NCI-H2227 treated with DMSO at 0.1 percent for 48 hours (cell line): ENCODE results near the gene VIPAS39.
"Not testable (repeated sequence)": the region's sequence is repeated elsewhere in the genome, so short reads cannot be mapped to it uniquely, and the experiment has no call there.

Experiments used
- DNase-seq: peaks from one replicate; lab custom pipeline; 2025; lab: John Stamatoyannopoulos, UW

Gene VIPAS39

GRCh38 chr14:77470224-77470870 is 12.9 kb upstream of the VIPAS39 start:
- no peak for DNase-seq

- DNase-seq: no peak
These were observed 12.1 kb upstream of the VIPAS39 start for GRCh38 chr14:77469539-77469938.

GRCh38 chr14:77469067-77469505 is 11.7 kb upstream of the VIPAS39 start:
- DNase-seq: no peak

- no peak for DNase-seq
These were observed 10.4 kb upstream of the VIPAS39 start for GRCh38 chr14:77467801-77468200.

DNA sequence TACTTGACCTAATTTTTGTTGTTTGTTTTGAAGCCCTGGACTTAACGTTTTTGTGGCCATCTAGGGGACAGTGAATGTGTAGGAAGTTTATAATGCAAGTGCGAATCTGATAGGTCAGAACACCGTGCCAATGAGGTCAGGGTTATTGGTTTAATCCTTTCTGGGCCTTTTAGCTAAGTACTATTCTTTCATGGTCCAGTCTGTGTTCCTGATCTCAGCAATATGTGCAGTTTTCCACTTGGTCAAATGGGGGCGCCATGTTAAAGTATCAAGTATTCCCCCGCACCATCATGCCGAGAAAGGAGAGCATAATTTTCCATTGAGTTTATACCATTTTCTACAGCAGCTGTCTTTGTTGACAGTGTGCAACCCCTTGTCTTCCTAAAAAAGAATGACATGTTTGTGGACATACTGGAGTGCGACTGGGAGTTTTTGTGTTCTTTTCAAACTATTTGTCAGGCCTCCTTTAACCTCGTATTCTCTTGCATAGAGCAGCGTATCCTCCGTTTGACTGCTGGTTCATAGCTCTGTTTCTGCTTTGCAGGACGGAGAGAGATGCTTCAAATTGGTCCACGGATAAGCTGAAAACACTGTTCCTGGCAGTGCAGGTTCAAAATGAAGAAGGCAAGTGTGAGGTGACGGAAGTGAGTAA is 1.8 kb upstream of the VIPAS39 start:
- peak; percentile 62 for DNase-seq

DNA sequence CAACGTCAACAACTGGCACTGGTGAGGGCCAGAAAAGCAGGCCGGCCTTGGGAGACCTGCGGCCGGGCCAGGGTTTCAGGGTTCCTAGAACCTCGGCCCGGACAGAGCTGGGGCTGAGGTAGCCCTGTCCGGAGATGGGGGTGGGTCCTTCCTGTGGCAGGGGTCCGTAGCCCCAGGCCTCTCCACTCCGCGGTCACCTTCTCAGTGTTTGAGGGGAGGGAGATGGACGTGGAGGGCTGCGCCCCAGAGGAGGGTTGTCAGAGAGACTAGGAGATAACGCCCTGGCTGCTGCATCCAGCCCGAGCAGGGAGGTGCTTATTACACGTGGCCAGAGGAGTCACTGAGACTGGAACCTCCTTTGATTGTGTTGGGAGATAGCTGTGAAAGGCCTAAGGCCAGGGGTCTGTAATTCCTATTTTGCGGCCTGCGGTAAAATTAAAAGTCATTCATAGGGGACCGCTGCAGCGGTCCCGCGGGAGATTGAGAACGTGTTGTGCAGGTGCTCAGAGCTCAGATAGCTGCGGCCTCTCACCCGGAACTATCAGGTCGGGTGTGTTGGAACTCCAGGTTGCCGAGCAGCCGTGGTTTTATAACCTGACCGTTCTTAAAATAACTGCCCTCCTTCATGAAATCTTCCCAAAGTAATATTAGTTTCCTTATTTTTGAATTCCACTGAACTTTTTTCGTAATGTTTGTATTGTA is 999 bp upstream of the VIPAS39 start:
- DNase-seq: peak; percentile 44

DNA sequence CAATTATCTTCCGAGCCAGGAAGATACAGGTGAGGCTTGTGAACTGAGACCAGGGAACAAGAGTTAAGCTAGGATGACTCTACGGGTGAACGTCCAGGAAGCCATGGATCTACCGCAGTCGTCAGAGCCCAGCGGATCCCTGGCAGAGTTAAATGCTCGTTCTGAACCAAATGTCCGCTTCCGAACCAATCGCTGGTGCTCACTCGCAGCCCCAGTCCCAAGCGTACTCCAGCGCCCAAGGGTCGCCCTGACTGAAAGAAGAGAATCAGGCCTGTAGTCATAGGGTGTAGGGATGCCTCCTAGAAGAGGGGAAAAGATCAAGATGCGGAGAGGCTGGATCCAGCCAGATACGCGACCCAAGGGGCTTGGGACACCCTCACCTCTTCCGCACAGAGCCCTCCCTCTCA is 283 bp downstream of the VIPAS39 start:
- DNase-seq: peak; percentile 46

- DNase-seq: no peak
These were observed 1.3 kb downstream of the VIPAS39 start for GRCh38 chr14:77455966-77456640.

DNA sequence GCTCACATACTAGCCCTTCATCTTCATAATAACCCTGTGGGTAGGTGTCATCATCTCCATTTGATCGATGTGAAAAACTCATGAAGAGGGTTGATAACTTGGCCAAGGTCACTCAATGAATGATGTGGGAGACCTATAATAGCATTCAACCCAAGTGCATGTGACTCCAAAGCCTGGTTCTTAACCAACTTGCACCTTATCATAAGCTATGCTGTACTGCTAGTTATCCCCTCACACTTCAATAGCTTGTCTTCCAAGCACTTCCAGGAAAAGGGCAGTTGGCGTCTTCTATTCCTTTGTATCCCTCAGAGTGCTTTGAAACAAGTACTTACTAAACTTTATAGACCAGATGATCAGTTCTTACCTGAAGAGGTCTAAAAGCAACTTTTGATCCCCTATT is 15.2 kb downstream of the VIPAS39 start:
- DNase-seq: no peak

DNA sequence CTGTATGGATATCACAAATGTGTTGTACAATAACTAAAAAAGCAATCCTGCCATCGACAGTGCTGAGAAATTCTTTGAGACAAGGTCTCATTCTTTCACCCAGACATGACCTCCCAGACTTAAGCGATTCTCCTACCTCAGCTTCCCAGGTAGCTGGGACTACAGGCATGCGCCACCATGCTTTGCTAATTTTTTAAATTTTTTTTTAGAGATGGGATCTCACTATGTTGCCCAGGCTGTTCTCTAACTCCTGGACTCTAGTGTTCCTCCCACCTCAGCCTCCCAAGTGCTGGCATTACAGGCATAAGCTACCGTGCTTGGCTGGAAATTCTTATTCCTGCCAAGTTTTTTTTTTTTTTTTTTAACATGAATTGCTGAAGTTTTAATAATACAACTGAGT is 17.5 kb downstream of the VIPAS39 start:
- DNase-seq: no peak

GRCh38 chr14:77438596-77438995 is 18.8 kb downstream of the VIPAS39 start:
- DNase-seq: no peak

- DNase-seq: no peak
These were observed 21.4 kb downstream of the VIPAS39 start for GRCh38 chr14:77436042-77436441.

- DNase-seq: no peak
These were observed 31.0 kb downstream of the VIPAS39 start for GRCh38 chr14:77426396-77426795.

GRCh38 chr14:77424862-77425261 is 32.5 kb downstream of the VIPAS39 start:
- no peak for DNase-seq

DNA sequence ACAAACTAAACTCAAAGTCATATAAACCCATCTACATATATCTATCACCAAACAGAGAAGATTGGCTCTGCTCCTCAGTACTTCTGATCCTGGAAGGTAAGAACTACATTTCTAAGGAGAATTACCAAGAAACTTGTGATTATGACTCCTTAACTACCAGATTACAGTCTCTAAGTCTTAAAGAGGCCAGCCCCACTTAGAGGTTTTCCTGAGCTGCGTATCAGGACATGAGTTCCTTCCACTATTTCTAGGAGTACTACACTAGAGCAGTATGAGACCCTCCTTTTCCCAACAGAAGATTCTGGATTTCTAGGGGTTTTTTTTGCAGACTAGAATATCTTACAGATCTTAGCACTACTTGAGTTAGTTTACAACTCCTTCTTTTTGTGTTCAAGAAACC is 34.0 kb downstream of the VIPAS39 start, which contains the start of gene NOXRED1:
Gene NOXRED1, minus strand, starts transcription at position 101 of the 400 bp plus-strand sequence. CDS start 634 bp downstream, outside the sequence.
- DNase-seq: no peak

DNA sequence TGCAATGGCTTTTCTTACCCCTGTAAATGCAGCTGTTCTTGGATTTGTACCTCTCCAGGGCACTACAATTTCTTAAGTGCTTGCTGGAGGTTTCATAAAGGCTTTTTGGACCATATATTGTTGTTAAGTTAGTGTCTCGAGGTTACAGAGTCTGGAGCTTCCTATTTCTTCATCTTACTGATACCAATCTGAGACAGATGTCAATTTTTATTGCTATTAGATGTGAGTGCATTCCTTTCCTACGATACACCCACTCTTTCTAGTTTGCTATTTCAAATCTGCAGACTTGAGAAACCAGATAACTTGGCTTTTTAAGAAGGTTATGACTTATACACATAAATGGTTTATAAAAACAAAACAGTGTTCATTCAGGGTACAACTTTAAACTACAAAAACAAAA is 36.2 kb downstream of the VIPAS39 start:
- DNase-seq: no peak

DNA sequence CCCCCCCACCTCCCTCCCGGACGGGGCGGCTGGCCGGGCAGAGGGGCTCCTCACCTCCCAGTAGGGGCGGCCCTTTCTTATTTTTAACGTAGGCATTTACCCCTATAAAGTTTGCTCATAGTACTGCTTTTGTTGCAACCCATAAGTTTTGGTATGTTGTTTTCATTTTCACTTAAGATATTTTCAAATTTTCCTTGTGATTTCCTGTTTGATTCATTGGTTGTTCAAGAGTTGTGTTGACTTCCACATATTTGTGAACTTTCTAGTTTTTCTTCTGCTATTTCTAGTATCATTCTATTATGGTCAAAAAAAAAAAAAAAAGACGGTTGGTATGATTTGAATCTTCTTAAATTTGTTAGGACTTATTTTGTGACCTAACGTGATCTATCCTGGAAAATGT is 40.6 kb downstream of the VIPAS39 start:
- DNase-seq: no peak

GRCh38 chr14:77416098-77416497 is 41.3 kb downstream of the VIPAS39 start:
- not testable (repeated sequence) for DNase-seq

- DNase-seq: not testable (repeated sequence)
These were observed 41.9 kb downstream of the VIPAS39 start for GRCh38 chr14:77415403-77416030.

GRCh38 chr14:77409131-77409533 is 48.3 kb downstream of the VIPAS39 start:
- no peak for DNase-seq

- no peak for DNase-seq
These were observed 50.2 kb downstream of the VIPAS39 start for GRCh38 chr14:77407158-77407557.

DNA sequence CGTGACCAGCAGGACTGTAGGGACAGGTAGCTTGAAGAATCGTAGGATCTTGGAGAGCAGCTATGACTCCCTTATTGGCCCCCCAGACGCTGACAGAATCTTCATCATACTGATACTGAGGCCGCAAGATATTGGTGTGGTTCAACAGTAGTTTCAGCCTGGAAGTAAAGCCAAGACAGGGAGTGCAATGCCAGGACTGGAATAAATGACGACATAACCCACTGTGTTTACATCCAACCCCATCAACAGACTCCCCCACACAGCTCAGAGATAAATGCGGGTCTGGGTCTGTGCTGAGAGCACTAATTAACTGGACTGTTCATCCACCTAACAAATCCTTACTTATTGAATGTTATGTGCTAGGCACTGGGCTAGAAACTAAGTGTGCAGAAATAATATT is 50.7 kb downstream of the VIPAS39 start:
- no peak for DNase-seq
